Smooth muscle cell of the brain vasculature (primary cell): ENCODE measurements around the gene ALG14.
"Not testable (repeated sequence)": the region's sequence is repeated elsewhere in the genome, so short reads cannot be mapped to it uniquely, and the experiment has no call there.

Source experiments
- DNase-seq: peaks from one replicate; pipeline ENCODE4 v3.0.0-alpha.2; 2012; ENCODE audit warnings: low read depth, low spot score

Gene ALG14

GRCh38 chr1:95012389-95012788 is 60.4 kb downstream of the ALG14 start:
- no peak for DNase-seq

GRCh38 chr1:95010158-95010557 is 62.6 kb downstream of the ALG14 start:
- DNase-seq = no peak

- no peak for DNase-seq
Measured at GRCh38 chr1:95007687-95008086, 65.1 kb downstream of the ALG14 start.

GRCh38 chr1:95006681-95007080 is 66.1 kb downstream of the ALG14 start:
- DNase-seq = no peak

- no peak for DNase-seq
Measured at GRCh38 chr1:95005584-95005983, 67.2 kb downstream of the ALG14 start.

- DNase-seq = no peak
Measured at GRCh38 chr1:95004013-95004412, 68.7 kb downstream of the ALG14 start.

- no peak for DNase-seq
Measured at GRCh38 chr1:95003433-95003738, 69.4 kb downstream of the ALG14 start.

GRCh38 chr1:95002540-95003432 is 70.0 kb downstream of the ALG14 start:
- peak; percentile 61 for DNase-seq

- DNase-seq = no peak
Measured at GRCh38 chr1:95002164-95002539, 70.6 kb downstream of the ALG14 start.

GRCh38 chr1:94999456-95000131 is 73.2 kb downstream of the ALG14 start:
- no peak for DNase-seq

GRCh38 chr1:94998748-94999147 is 74.0 kb downstream of the ALG14 start:
- DNase-seq = no peak

GRCh38 chr1:94998114-94998513 is 74.6 kb downstream of the ALG14 start:
- no peak for DNase-seq

GRCh38 chr1:94995536-94995935 is 77.2 kb downstream of the ALG14 start:
- DNase-seq = not testable (repeated sequence)

GRCh38 chr1:94994805-94995204 is 77.9 kb downstream of the ALG14 start:
- DNase-seq = no peak

GRCh38 chr1:94993931-94994645 is 78.7 kb downstream of the ALG14 start:
- DNase-seq = no peak

- DNase-seq = no peak
Measured at GRCh38 chr1:94992863-94993563, 79.7 kb downstream of the ALG14 start.

- DNase-seq = no peak
Measured at GRCh38 chr1:94992161-94992560, 80.6 kb downstream of the ALG14 start.

- DNase-seq = no peak
Measured at GRCh38 chr1:94989911-94990473, 82.8 kb downstream of the ALG14 start.

GRCh38 chr1:94989398-94989797 is 83.4 kb downstream of the ALG14 start:
- DNase-seq = no peak

- no peak for DNase-seq
Measured at GRCh38 chr1:94988356-94988755, 84.4 kb downstream of the ALG14 start.

GRCh38 chr1:94986783-94987182 is 86.0 kb downstream of the ALG14 start:
- no peak for DNase-seq
